ENCODE results near the gene FAHD1. TPM values are rescaled to one million over a fixed set of nuclear protein-coding genes. Genes with fewer than 3 reads are reported as not detected.
A peak's percentile ranks its signal among the peaks of the same experiment; 100 is the strongest.

Gene FAHD1
- total RNA-seq, 6 experiments from 2014 or later = 25.5 to 96.5 (median 36.0) TPM

GRCh38 chr16:1863681-1864460, 36.9 kb downstream of the FAHD1 start:
- H3K4me1 ChIP-seq = no peaks in the 10 kb centered on the region
- ATAC-seq (peak; percentile 31 to 62 (median 58)), DNase-seq (no peak)
- H3K36me3 ChIP-seq = no peaks in the 10 kb centered on the region
- 7% methylated on average over 4 of the region's 4 CpGs for WGBS (ENCODE audit: insufficient coverage, low coverage, low lambda C conversion rate, missing lambda C conversion rate)
- intact Hi-C loops (cut with DNase I) = loop anchor here in 1 of 2 donors (5.0 kb wide), 1 partner anchor 68 kb away; no protein-coding TSS in a partner anchor
- no peaks in the 10 kb centered on the region for H3K9me3 ChIP-seq
- no peaks in the 10 kb centered on the region for H3K27me3 ChIP-seq
- TF ChIP-seq CTCF (IDR thresholded peaks at IDR 0.05) = peak; percentile 50 to 73 (median 66)
- TF ChIP-seq POLR2A (IDR thresholded peaks at IDR 0.05) = no peak
- no peak overlapping the region for H3K4me3 ChIP-seq
- H3K27ac ChIP-seq = no peak overlapping the region

- Histone ChIP-seq H3K27me3 (no peaks in the 10 kb centered on the region), H3K4me3 (no peak overlapping the region), H3K27ac (no peak overlapping the region), H3K36me3 (no peaks in the 10 kb centered on the region), H3K9me3 (no peaks in the 10 kb centered on the region), H3K4me1 (peaks cover 0 to 16% (median 5%) of the 10 kb centered on the region in 4 donors)
- WGBS (ENCODE audit: insufficient coverage, low coverage, low lambda C conversion rate, missing lambda C conversion rate) = 27% methylated on average over 3 of the region's 6 CpGs
- intact Hi-C loops (cut with DNase I) = no loop called here
- ATAC-seq = no peak
- TF ChIP-seq POLR2A (IDR thresholded peaks at IDR 0.05) (no peak), CTCF (IDR thresholded peaks at IDR 0.05) (peak in 1 of 4 donors; percentile 19)
- DNase-seq = peak in 1 of 3 donors; percentile 7
Measured at GRCh38 chr16:1865902-1866690, 39.1 kb downstream of the FAHD1 start.

GRCh38 chr16:1870365-1871082, 43.5 kb downstream of the FAHD1 start:
- no peak overlapping the region for H3K4me3 ChIP-seq
- TF ChIP-seq POLR2A (IDR thresholded peaks at IDR 0.05) = no peak
- TF ChIP-seq CTCF (IDR thresholded peaks at IDR 0.05) = no peak
- H3K9me3 ChIP-seq = no peaks in the 10 kb centered on the region
- H3K27ac ChIP-seq = peak overlapping the region in 2 of 3 donors; percentile 61 to 72
- ATAC-seq (peak; percentile 82 to 92 (median 86)), DNase-seq (peak; percentile 56 to 83 (median 81))
- no peaks in the 10 kb centered on the region for H3K27me3 ChIP-seq
- H3K36me3 ChIP-seq = no peaks in the 10 kb centered on the region
- peaks cover 0 to 29% (median 12%) of the 10 kb centered on the region in 4 donors for H3K4me1 ChIP-seq
- 15% methylated on average over 9 of the region's 9 CpGs for WGBS (ENCODE audit: insufficient coverage, low coverage, low lambda C conversion rate, missing lambda C conversion rate)
- intact Hi-C loops (cut with DNase I) = no loop called here

GRCh38 chr16:1871974-1872635, 45.1 kb downstream of the FAHD1 start, which contains the start of gene MEIOB:
Gene MEIOB, minus strand, starts transcription at chr16:1872164. Its CDS starts 3,989 bp downstream, at chr16:1868175.
- ATAC-seq = peak in 3 of 4 donors; percentile 9 to 25 (median 13)
- peaks cover 0 to 37% (median 18%) of the 10 kb centered on the region in 4 donors for H3K4me1 ChIP-seq
- intact Hi-C loops (cut with DNase I) = no loop called here
- no peaks in the 10 kb centered on the region for H3K36me3 ChIP-seq
- no peak for DNase-seq
- TF ChIP-seq POLR2A (IDR thresholded peaks at IDR 0.05) (no peak), CTCF (IDR thresholded peaks at IDR 0.05) (no peak)
- WGBS (ENCODE audit: insufficient coverage, low coverage, low lambda C conversion rate, missing lambda C conversion rate) = 17% methylated on average over 11 of the region's 68 CpGs
- no peaks in the 10 kb centered on the region for H3K27me3 ChIP-seq
- no peaks in the 10 kb centered on the region for H3K9me3 ChIP-seq
- H3K4me3 ChIP-seq = peak within 1 kb of the TSS in 1 of 3 donors; percentile 33
- H3K27ac ChIP-seq = peak within 1 kb of the TSS in 2 of 3 donors; percentile 61 to 72
